Uterus (tissue), 4 donors: ENCODE results near the gene CHRNB1. TPM values are rescaled to one million over a fixed set of nuclear protein-coding genes. Genes with fewer than 3 reads are reported as not detected.

ENCODE experiments used
- DNase-seq, 2 donors: peaks; one replicate each; pipeline ENCODE4 v3.0.0-alpha.2; 2019 to 2020
- H3K27ac ChIP-seq, 2 donors: fragments of 200-600 bp; sonication (generic); 1 replicate in 1 of 2; 2 replicates in 1 of 2; pipeline ENCODE4 v1.5.1; 2016 to 2018
- H3K27me3 ChIP-seq, 2 donors: fragments of 200-600 bp; sonication (generic); one replicate each; pipeline ENCODE4 v1.5.1; 2018 to 2019; ENCODE audit warnings: control low read depth in 1 of 2
- H3K36me3 ChIP-seq, 2 donors: fragments of 200-600 bp; sonication (generic); one replicate each; pipeline ENCODE4 v1.5.1; 2019; ENCODE audit warnings: control low read depth in 1 of 2
- H3K4me1 ChIP-seq, 2 donors: fragments of 200-600 bp; sonication (generic); one replicate each; pipeline ENCODE4 v1.5.1; 2018 to 2019; ENCODE audit warnings: control low read depth in 1 of 2
- H3K4me3 ChIP-seq, 2 donors: fragments of 200-600 bp; sonication (generic); 1 replicate in 1 of 2; 2 replicates in 1 of 2; pipeline ENCODE4 v1.5.1; 2018 to 2019; ENCODE audit warnings: mild to moderate bottlenecking in 1 of 2
- H3K9me3 ChIP-seq, 2 donors: fragments of 200-600 bp; sonication (generic); one replicate each; pipeline ENCODE4 v1.5.1; 2019; ENCODE audit warnings: control low read depth in 1 of 2
- POLR2A ChIP-seq, 2 donors: fragments of 450-650 bp; IDR thresholded peaks; one replicate each; pipeline ENCODE4 v1.6.1; 2016; ENCODE audit warnings: antibody characterized with exemption in 2 of 2, mild to moderate bottlenecking in 1 of 2, moderate library complexity in 1 of 2
- intact Hi-C: fragments of 100-400 bp; cut with DNase I; formaldehyde crosslinking; loops from one replicate; pipeline ENCODE4 v1.15.1; 2023; ENCODE audit warnings: low total_unique reads
- total RNA-seq, 4 donors: library from RNA; depleted of rRNA in 3 of 4; stranded (reverse); fragments of >200 nt in 3 of 4; gene quantifications; one replicate each; pipeline versions ENCODE4 v1.1.0 to v1.2.4, GENCODE V29; 2014 to 2023
- TF ChIP-seq, protein P1 (sequence below), 4 experiments: fragments of 200-600 bp in 2 of 4; fragments of 450-650 bp in 2 of 4; sonication (generic) in 2 of 4; IDR thresholded peaks; one replicate each; pipeline ENCODE4 v1.5.1; 2016 to 2019; ENCODE audit warnings: antibody characterized with exemption in 4 of 4, mild to moderate bottlenecking in 2 of 4, moderate library complexity in 1 of 4
- donor health status: DM: yes; HTN: yes; CAD: no.

CHRNB1 gene
- total RNA-seq, 4 donors from 2014 or later, result 3.2 to 16.9 (median 10.9) TPM

DNA sequence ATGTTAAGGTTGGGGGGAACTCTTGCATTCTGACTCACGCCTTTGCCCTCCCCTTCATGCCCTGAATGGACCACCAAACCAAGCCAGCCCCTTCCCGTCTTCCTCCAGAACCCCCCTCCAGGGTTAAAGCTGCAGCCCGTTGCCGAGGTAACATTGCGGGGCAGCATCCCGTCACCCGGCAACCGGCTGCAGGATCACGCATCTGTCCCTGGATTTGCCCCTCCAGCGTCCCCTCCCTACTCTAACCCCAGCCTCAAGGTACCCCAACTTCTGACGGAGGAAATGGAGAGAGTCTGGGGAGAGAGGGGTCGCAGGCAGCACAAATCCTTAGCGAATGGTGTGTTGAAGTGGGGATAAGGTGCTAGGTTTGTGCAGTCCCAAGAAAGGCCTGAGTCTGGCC is 37.8 kb upstream of the CHRNB1 start:
- Histone ChIP-seq H3K4me3 (no peak overlapping the region), H3K36me3 (no peaks in the 10 kb centered on the region), H3K4me1 (peaks cover 0 to 5% of the 10 kb centered on the region in 2 donors), H3K27ac (no peak overlapping the region), H3K27me3 (no peaks in the 10 kb centered on the region), H3K9me3 (no peaks in the 10 kb centered on the region)
- TF ChIP-seq, protein P1, sequence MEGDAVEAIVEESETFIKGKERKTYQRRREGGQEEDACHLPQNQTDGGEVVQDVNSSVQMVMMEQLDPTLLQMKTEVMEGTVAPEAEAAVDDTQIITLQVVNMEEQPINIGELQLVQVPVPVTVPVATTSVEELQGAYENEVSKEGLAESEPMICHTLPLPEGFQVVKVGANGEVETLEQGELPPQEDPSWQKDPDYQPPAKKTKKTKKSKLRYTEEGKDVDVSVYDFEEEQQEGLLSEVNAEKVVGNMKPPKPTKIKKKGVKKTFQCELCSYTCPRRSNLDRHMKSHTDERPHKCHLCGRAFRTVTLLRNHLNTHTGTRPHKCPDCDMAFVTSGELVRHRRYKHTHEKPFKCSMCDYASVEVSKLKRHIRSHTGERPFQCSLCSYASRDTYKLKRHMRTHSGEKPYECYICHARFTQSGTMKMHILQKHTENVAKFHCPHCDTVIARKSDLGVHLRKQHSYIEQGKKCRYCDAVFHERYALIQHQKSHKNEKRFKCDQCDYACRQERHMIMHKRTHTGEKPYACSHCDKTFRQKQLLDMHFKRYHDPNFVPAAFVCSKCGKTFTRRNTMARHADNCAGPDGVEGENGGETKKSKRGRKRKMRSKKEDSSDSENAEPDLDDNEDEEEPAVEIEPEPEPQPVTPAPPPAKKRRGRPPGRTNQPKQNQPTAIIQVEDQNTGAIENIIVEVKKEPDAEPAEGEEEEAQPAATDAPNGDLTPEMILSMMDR (IDR thresholded peaks at IDR 0.05), result no peak
- no peak for TF ChIP-seq POLR2A (IDR thresholded peaks at IDR 0.05)
- no peak for DNase-seq
- intact Hi-C loops, result no loop called here

DNA sequence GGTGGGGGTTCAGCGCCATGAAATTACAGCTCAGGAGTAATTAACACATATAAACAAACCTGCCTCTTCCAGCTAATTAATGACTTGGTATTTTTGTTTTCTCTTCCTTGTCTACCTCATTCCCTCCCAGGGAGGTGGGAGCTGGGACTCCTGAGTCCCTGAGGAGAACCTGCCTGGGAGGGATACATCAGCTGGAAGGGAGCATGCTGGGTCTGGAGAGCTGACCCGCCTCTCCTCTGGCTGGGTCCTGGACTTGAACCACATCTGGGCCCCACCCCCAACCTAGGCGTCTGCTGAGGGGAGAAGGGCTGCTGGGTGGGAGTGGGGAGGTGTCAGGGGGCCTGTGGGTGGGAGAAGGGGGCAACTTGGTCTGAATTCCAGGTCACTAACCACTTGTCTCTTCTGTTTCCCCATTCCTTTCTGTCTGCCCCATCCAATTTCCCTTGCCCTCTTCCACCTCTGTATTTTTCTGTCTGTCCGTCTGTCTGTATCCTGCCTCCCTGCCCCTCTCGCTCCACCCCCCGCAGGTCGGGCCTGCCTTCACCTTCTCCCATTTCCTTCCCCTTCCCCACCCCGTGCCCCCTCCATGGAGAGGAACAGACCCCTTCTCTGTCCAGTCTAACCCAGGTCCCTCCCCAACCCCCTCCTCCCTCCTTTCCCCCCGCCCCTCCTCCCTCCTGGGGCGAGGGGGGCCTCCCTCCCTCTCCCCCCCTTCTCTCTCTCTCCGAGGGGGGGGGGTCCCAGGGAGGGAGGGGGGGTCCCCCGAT is 37.2 kb upstream of the CHRNB1 start, which contains the start of gene NLGN2:
Gene NLGN2, plus strand, starts transcription at position 361 of the 767 bp plus-strand sequence. CDS start 411 bp downstream, outside the sequence.
- peak within 1 kb of the TSS in 1 of 2 donors; percentile 93 for H3K27ac ChIP-seq
- no peaks in the 10 kb centered on the region for H3K27me3 ChIP-seq
- TF ChIP-seq, protein P1 (IDR thresholded peaks at IDR 0.05), result no peak
- TF ChIP-seq POLR2A (IDR thresholded peaks at IDR 0.05), result no peak
- H3K4me1 ChIP-seq, result peaks cover 0 to 5% of the 10 kb centered on the region in 2 donors
- DNase-seq, result no peak
- no peaks in the 10 kb centered on the region for H3K9me3 ChIP-seq
- no peak within 1 kb of the TSS for H3K4me3 ChIP-seq
- no peaks in the 10 kb centered on the region for H3K36me3 ChIP-seq
- intact Hi-C loops, result no loop called here

- DNase-seq, result no peak
- H3K9me3 ChIP-seq, result no peaks in the 10 kb centered on the region
- no peaks in the 10 kb centered on the region for H3K27me3 ChIP-seq
- intact Hi-C loops, result no loop called here
- H3K4me3 ChIP-seq, result no peak overlapping the region
- H3K36me3 ChIP-seq, result no peaks in the 10 kb centered on the region
- no peak overlapping the region for H3K27ac ChIP-seq
- TF ChIP-seq, protein P1 (IDR thresholded peaks at IDR 0.05), result no peak
- TF ChIP-seq POLR2A (IDR thresholded peaks at IDR 0.05), result no peak
- H3K4me1 ChIP-seq, result no peaks in the 10 kb centered on the region
Observed at GRCh38 chr17:7408252-7408727, 36.6 kb upstream of the CHRNB1 start.

DNA sequence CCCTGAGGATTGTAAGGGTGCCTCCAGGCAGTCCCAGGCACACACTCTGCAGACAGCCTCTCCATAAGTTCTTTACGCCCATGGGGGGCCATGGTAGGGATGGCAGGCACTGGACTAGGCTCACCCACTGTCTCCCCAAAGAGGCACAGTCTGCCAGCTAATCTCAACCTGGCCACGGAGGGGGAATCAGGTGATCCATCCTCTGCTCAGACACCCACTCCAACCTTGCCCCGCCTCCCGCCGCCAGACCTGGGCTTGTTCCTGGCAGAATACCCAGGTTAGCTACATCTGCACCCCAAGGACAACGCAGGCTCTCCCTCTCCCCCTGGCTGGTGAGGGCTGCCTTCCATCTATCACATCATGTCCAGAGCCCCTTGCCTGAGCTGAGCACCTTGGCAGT is 36.0 kb upstream of the CHRNB1 start:
- Histone ChIP-seq H3K4me3 (no peak overlapping the region), H3K9me3 (no peaks in the 10 kb centered on the region), H3K27me3 (no peaks in the 10 kb centered on the region), H3K4me1 (no peaks in the 10 kb centered on the region), H3K27ac (no peak overlapping the region), H3K36me3 (no peaks in the 10 kb centered on the region)
- DNase-seq, result no peak
- TF ChIP-seq POLR2A (IDR thresholded peaks at IDR 0.05), result no peak
- intact Hi-C loops, result no loop called here

DNA sequence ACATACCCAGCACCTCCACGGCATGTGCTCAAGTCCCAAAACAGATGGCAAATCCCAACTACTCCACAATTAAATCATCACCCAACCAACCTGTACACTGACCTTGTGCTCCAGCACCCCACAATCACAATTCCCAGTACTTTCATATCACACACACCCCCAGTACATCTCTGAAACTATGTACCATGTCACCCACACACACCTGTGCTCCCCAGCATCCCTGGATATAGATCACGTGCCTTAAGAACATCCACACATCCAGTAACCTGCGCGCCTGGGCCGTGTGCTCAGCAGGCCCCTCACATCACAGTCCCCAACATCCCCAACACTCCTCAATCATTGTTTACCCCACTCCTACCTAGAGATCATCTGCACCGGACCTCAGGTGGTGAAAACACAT is 35.1 kb upstream of the CHRNB1 start:
- Histone ChIP-seq H3K27me3 (no peaks in the 10 kb centered on the region), H3K36me3 (no peaks in the 10 kb centered on the region), H3K27ac (no peak overlapping the region), H3K4me1 (no peaks in the 10 kb centered on the region), H3K9me3 (no peaks in the 10 kb centered on the region), H3K4me3 (no peak overlapping the region)
- TF ChIP-seq, protein P1 (IDR thresholded peaks at IDR 0.05), result no peak
- TF ChIP-seq POLR2A (IDR thresholded peaks at IDR 0.05), result no peak
- intact Hi-C loops, result no loop called here
- DNase-seq, result no peak
